Left lung (tissue), 10 donors: Measurements from ENCODE around the gene RALGPS2. TPM values are rescaled to one million over a fixed set of nuclear protein-coding genes. Genes with fewer than 3 reads are reported as not detected.

Source experiments
- ATAC-seq: fragments of 200-7000 bp; cut with Tn5 transposase; one replicate; pipeline ENCODE4 v1.9.1; 2020; ENCODE audit warnings: moderate library complexity
- DNase-seq, 4 donors: peaks; one replicate each; pipeline ENCODE4 v3.0.0-alpha.2; 2013 to 2020
- H3K27ac ChIP-seq, 2 donors: fragments of 200-600 bp; sonication (generic) in 1 of 2; one replicate each; pipeline versions ENCODE4 v1.5.0 to v1.8.0; 2020 to 2021
- H3K27me3 ChIP-seq, 2 donors: fragments of 200-600 bp; sonication (generic) in 1 of 2; one replicate each; pipeline versions ENCODE4 v1.5.0 to v1.8.0; 2020 to 2021
- H3K36me3 ChIP-seq, 2 donors: fragments of 200-600 bp; sonication (generic) in 1 of 2; one replicate each; pipeline versions ENCODE4 v1.5.0 to v1.8.0; 2020 to 2021
- H3K4me1 ChIP-seq, 2 donors: fragments of 200-600 bp; one replicate each; pipeline ENCODE4 v1.8.0; 2021
- H3K4me3 ChIP-seq, 2 donors: fragments of 200-600 bp; sonication (generic) in 1 of 2; one replicate each; pipeline versions ENCODE4 v1.5.0 to v1.8.0; 2020 to 2021; ENCODE audit warnings: mild to moderate bottlenecking in 1 of 2
- H3K9me3 ChIP-seq, 2 donors: fragments of 200-600 bp; sonication (generic) in 1 of 2; one replicate each; pipeline versions ENCODE4 v1.5.0 to v1.8.0; 2020 to 2021
- CTCF ChIP-seq, 2 donors: fragments of 200-600 bp; sonication (generic) in 1 of 2; IDR thresholded peaks; one replicate each; pipeline versions ENCODE4 v1.5.0 to v1.8.0; 2021; ENCODE audit warnings: antibody characterized with exemption in 2 of 2
- intact Hi-C, 2 donors: fragments of 100-400 bp; cut with DNase I; formaldehyde crosslinking; loops; one replicate each; pipeline versions ENCODE4 v1.11.2 to v1.14.2; 2022
- polyA plus RNA-seq, 6 donors: library from polyadenylated mRNA; unstranded; fragments of 120-200 nt; gene quantifications; one replicate each; pipeline ENCODE4 v1.2.1, GENCODE V29; 2013; ENCODE audit not compliant: insufficient read length in 6 of 6
- total RNA-seq, 2 donors: library from RNA; stranded (reverse); fragmentation: NEBNext Ultra II Directional; extraction: Animal tissue kit (Norgen Biotek cat#: 25700); gene quantifications; one replicate each; pipeline ENCODE4 v1.2.1, GENCODE V29; 2021
- donor health status: DM: no; HTN: yes; CAD: no.
- donor health status: DM: no; HTN: no; CAD: no.

The RALGPS2 gene
- total and polyA plus RNA-seq, 8 donors = 9.0 to 24.5 (median 20.9) TPM

GRCh38 chr1:178768423-178768822, 43.4 kb downstream of the RALGPS2 start:
- no peak overlapping the region for H3K4me3 ChIP-seq
- intact Hi-C loops = no loop called here
- H3K27me3 ChIP-seq = no peaks in the 10 kb centered on the region
- peak; percentile 49 to 65 for TF ChIP-seq CTCF (IDR thresholded peaks at IDR 0.05)
- no peaks in the 10 kb centered on the region for H3K36me3 ChIP-seq
- H3K9me3 ChIP-seq = peaks cover 0 to 44% of the 10 kb centered on the region in 2 donors
- no peak overlapping the region for H3K27ac ChIP-seq
- no peak for DNase-seq
- peak; percentile 54 for ATAC-seq
- H3K4me1 ChIP-seq = no peaks in the 10 kb centered on the region

- Histone ChIP-seq H3K4me1 (no peaks in the 10 kb centered on the region), H3K36me3 (no peaks in the 10 kb centered on the region), H3K9me3 (peaks cover 0 to 18% of the 10 kb centered on the region in 2 donors), H3K27ac (no peak overlapping the region), H3K4me3 (no peak overlapping the region), H3K27me3 (no peaks in the 10 kb centered on the region)
- DNase-seq = no peak
- ATAC-seq = no peak
- intact Hi-C loops = loop anchor here in 1 of 2 donors (5.0 kb wide), 1 partner anchor 229 kb away; no protein-coding TSS in a partner anchor
- TF ChIP-seq CTCF (IDR thresholded peaks at IDR 0.05) = no peak
These were observed 47.9 kb downstream of the RALGPS2 start for GRCh38 chr1:178772952-178773351.

DNA sequence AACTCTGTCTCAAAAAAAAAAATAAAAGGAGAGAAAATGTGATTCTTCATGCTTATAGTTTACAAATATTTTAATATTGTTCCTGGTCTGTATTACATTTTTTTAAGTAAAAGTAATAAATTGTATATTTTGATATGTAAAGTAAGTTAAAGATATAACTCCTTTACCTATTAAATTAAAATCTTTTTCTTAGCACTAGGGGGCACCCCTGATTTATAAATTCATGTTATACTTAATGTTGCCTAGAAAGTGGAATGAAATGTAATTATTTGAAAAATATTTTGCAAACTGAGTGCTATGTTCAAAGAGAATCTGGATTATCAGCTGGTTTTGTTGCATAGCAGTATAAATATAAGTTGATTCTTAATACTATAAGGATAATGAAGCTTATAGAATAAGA, 49.2 kb downstream of the RALGPS2 start:
- intact Hi-C loops = loop anchor here in 1 of 2 donors (5.0 kb wide), 1 partner anchor 228 kb away; no protein-coding TSS in a partner anchor

DNA sequence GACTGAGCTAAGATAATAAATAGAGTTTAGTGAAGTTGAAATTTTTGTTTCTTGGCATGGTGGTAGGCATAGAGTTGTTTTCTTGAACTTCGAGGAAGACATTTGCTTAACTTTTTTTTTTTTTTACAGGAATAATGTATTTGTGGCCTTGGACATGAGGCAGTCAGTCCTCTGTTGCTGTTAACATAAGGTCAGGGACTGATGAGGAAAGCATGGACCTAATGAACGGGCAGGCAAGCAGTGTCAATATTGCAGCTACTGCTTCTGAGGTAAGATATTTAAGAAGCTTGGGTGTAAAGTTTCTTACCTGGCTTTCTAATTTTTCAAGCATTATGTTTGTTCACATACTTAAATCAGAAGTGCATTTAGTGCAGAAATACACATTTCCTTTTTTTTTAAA, 51.5 kb downstream of the RALGPS2 start:
- H3K27ac ChIP-seq = no peak overlapping the region
- intact Hi-C loops = no loop called here
- no peak for ATAC-seq

More for the DNA sequence above, 49.2 kb downstream of the RALGPS2 start:
- Histone ChIP-seq H3K27ac (no peak overlapping the region), H3K27me3 (no peaks in the 10 kb centered on the region), H3K36me3 (no peaks in the 10 kb centered on the region), H3K4me1 (no peaks in the 10 kb centered on the region), H3K9me3 (peaks cover 0 to 10% of the 10 kb centered on the region in 2 donors), H3K4me3 (no peak overlapping the region)
- peak in 2 of 4 donors; percentile 15 to 44 for DNase-seq
- TF ChIP-seq CTCF (IDR thresholded peaks at IDR 0.05) = peak; percentile 5 to 45
- peak; percentile 24 for ATAC-seq

More for the DNA sequence above, 51.5 kb downstream of the RALGPS2 start:
- Histone ChIP-seq H3K4me1 (no peaks in the 10 kb centered on the region), H3K27me3 (no peaks in the 10 kb centered on the region), H3K9me3 (no peaks in the 10 kb centered on the region), H3K36me3 (no peaks in the 10 kb centered on the region), H3K4me3 (no peak overlapping the region)
- TF ChIP-seq CTCF (IDR thresholded peaks at IDR 0.05) = no peak
- DNase-seq = no peak
